CD4-positive, alpha-beta T cell treated with Interleukin-2 at 100 ng/mL for 4 hours (primary cell): ENCODE data around the gene TRPT1.

Experiments used
- DNase-seq: peaks from one replicate; pipeline ENCODE4 v3.0.0-alpha.2; 2020; ENCODE audit warnings: low spot score

The TRPT1 gene

DNA sequence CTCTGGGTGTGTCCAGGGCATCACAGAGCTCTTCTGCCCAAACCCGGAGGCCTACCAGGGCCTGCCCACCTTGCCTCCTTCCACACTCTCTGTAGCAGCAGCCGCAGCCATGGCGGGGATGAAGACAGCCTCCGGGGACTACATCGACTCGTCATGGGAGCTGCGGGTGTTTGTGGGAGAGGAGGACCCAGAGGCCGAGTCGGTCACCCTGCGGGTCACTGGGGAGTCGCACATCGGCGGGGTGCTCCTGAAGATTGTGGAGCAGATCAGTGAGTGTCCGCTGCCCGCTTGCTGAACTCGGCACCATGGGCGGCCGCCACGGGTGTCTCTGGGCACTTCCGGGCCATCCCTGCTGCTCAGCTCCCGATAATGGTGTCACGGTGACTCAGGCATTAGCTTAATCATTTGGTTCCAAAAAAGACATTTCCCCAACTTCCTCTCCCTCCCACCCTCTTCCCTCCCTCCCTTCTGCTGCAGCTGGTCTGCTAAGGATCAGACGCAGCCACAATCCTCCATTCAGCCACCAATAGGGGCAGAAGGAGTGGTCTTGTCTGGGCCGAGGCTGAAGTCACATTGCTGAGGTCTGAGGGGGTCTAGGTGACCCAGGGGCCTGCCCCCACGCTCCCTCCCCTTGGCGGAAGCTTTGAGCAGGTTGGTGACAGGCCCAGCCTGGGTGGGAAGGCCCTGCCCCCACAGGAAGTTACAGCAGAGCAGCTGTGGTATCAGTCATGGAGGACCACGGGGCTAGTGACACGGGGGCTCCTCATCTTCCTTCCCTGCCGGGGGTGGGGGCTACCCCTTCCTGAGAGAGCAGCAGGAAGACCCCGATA lies 18.5 kb downstream of the TRPT1 start:
- DNase-seq, result peak; percentile 79

- peak; percentile 71 for DNase-seq
These were observed 19.3 kb downstream of the TRPT1 start, which contains the start of gene FERMT3 for GRCh38 chr11:64206457-64207255. TSS of gene FERMT3 (plus strand) at chr11:64206721. CDS start at chr11:64207365, 644 bp downstream.

DNA sequence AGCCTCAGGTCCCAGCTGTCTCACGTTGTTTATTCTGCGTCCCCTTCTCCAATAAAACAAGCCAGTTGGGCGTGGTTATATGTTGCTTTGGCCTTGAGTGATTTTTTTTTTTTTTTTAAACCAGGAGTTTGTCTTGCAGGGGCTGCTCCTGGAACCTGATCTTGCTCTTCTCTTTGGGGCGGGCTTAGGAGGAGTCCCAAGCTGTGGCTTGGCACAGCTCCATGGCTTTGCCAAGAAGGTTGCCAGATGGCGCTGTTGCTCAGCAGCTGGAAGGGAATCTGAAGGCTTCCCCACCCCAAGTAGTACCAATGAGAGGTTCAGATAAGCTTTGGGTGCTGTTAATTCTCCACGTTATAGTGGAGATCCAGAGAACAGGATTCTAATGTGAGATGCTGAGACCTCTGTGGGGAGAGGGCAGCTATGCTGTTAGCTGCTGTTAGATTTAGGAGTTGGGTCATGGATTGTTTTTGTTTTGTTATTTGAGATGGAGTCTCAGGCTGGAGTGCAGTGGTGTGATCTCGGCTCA lies 21.5 kb downstream of the TRPT1 start:
- DNase-seq, result peak; percentile 90

DNA sequence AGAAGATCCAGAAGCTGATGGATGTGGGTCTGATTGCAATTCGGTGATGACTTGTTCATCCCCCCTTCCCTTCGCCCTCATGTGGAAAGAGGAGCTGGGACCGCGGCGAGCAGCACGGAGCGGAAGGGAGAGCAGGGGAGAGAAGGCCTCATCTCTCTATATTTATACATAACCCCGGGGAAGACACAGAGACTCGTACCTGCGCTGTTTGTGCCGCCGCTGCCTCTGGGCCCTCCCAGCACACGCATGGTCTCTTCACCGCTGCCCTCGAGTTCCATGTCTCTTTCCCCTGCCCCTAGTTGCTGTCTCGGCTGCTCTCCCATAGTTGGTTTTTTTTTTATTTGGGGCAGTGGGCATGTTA lies 21.9 kb downstream of the TRPT1 start:
- no peak for DNase-seq

DNA sequence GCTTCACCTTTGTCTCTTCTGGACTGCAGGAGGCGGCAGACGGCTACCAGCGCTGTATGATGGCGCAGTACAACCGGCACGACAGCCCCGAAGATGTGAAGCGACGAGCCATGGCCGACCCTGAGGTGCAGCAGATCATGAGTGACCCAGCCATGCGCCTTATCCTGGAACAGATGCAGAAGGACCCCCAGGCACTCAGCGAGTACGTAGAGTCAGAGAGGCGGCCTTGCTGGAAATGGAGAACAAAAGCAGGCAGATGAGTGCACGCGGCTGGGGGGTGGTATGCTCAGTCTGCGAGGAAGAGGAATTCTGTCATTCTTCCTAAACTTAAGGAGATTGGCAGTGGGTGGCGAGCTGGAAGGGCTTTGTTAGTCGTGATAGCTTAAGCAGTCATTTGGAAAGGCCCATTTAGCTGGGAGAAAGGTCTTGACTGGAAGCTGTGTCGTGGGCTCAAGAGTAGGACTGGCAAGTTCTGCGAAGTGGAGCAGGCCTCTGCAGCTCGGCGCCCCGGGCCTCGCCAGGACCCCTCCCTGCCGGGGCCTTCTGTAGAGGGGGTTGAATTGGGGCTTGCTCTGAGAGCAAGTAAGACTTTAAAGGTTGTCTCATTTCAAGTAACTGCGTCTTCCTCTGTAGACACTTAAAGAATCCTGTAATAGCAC lies 22.4 kb downstream of the TRPT1 start:
- no peak for DNase-seq

DNA sequence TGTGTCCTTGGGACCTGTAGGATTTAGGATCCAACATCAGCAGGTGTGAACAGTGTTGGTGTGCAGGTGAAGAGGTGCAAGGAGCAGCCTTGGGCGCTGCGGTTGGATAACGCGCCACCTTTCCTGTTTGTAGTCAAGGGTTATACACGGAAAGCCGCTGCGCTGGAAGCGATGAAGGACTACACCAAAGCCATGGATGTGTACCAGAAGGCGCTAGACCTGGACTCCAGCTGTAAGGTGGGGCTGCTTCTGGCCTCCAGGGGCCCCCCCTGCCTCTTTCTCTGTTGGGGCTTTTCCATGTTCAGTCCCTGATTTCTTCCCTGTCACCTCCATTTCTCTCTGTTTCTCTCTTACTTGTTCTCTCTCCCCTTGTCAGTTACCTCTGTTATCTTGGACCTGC lies 23.0 kb downstream of the TRPT1 start:
- no peak for DNase-seq

- DNase-seq, result no peak
These were observed 24.4 kb downstream of the TRPT1 start for GRCh38 chr11:64201543-64201942.

DNA sequence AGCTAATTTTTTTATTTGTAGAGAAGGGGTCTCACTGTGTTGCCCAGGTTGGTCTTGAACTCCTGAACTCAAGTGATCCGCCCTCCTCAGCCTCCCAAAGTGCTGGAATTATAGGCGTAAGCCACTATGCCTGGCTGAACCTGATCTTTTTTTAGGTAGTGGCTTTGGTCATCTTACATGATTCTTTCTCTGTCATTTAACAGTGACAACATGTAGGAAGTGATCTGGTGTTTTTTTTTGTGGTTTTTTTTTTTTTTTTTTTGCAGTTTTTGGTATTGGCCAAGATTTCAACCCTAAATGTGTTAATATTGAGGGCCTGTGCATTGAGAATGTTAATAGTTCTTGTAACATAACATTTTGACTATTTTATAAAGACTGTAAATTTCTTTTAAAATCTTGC lies 27.5 kb downstream of the TRPT1 start:
- no peak for DNase-seq

DNA sequence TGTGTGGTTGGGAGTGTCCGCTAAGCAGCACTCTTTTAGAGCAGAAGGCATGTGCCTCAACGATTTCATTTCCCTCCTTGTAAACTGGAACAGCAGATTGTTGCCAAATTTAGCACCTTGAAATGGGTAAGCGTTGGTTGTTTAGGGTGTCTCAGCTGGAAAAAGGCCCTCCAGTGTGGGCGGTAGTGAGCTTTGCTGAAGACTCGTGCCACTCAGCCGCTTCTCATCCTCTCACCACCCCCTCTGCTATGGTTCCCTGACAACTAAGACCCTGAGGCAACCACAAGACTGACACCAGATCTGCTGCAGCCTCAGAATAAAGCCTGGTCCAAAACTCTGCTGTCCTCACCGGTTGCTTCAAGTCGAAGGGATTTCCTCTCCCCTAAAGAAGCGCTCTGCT lies 29.4 kb downstream of the TRPT1 start:
- DNase-seq, result no peak

- DNase-seq, result no peak
These were observed 33.6 kb downstream of the TRPT1 start for GRCh38 chr11:64192434-64192833.

DNA sequence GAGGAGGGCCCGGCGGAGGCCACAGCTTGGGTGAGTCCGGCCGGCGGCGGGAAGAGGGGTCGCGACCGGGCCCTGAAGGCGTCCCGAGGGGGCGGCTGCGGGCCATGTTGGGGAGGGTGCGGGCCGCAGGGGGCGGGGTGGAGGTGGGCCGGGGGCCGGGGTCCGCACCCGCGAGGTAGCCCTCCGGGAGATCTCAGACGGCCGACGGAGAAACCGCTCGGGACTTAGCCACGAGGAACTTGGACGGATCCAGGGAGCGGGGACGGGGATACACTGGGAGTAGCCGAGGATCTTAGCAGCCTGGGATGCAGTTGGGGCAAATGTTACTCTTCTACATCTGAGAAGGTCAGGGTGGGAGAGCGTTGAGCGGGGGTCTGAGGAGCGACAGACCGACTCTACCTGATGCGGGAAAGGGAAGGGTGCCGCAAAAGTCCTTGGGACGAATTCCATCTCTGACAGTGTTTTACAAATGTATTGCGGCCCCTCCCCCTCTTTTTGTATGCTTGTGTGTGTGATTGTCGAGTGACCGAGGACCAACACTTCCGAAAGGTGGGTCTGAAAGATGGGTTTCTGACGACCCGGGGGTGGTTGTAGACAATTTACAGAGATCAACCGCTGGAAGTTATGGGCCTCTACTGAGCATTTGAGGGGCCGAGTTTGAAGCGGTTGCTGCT lies 39.4 kb downstream of the TRPT1 start:
- peak; percentile 64 for DNase-seq

GRCh38 chr11:64185693-64186491 lies 40.1 kb downstream of the TRPT1 start, which contains the start of gene STIP1:
TSS of gene STIP1 (plus strand) at chr11:64186171. CDS start at chr11:64186262, 91 bp downstream.
- DNase-seq, result peak; percentile 100

DNA sequence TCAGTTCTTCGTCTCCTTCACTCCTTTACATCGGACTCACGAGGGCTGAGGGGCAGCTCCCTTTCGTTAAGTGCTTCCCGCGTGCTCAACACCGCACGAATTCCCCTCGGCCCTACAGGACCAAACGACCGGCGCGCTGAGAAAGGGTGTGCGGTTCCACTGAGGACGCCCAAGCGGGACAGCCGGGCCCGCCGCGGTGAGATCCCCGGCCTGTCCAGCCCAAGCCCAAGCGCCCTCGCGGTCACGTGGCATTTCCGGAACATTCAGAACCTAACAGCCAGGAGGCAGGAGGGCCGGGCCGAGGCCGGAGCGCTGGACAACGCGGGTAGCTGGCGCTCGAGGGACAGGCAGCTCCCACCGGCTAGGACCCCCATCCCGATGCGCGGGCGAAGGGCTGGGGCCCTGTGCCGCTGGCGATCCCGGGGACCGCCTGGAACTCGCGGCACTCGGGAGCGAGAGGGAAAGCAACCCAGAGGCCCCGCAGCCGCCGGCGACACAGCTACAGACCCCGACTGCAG lies 40.8 kb downstream of the TRPT1 start:
- DNase-seq, result no peak

- no peak for DNase-seq
These were observed 42.1 kb downstream of the TRPT1 start for GRCh38 chr11:64183890-64184289.

DNA sequence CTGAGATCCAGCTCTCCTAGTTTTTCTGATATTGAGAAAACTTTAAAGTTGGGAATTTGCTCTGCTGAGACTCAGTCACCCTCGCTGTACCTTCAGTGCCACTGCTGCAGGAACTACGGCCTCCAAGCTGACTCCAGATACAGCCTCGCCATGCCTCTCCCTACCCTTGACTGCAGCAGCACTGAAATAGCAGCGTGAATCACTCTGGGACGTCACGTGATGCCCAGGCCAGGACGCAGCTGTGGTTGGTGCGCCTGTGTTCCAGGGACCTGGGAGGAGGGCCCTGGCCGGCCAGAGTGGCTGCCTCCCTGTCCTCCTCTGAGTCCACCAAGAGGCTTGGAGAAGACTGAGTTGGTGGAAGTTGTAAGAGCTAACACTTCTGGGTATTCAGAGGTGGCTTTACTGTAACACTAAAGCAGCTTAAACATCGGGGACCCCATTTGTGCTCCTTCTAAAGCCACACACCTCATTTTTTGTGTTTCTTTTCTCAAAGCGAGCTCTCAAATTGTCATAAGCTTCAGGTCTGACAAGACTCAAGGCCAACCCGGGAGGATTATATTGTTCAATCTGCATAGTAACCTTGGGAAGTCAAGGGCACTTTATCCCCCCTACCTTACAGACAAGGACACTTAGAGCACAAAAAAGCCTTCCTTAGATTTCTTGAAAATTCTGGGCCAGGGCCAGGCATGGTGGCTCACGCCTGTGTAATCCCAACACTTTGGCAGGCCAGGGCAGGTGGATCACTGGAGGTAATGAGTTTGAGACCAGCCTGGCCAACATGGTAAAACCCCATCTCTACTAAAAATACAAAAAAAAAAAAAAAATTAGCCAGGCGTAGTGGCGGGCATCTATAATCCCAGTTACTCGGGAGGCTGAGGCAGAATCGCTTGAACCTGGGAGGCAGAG lies 44.2 kb downstream of the TRPT1 start:
- DNase-seq, result peak; percentile 44

DNA sequence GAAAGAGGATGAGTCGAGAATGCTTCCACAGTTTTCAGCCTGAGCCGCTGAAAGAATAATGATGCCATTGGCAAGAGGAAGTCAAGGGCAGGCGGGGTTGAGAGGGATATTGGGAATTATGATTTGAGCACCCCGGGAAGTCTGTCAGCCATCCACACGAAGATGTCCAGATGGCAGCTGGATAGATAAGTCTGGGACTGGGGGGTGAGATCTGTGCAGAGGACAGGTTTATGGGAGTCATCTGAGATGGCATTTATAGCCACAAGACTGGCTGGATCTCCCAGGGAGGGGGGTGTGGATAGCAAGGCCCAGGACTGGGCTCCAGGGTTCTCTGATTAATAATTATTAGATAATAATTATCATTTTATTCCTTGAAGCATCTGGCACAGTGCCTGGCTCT lies 45.1 kb downstream of the TRPT1 start:
- no peak for DNase-seq

DNA sequence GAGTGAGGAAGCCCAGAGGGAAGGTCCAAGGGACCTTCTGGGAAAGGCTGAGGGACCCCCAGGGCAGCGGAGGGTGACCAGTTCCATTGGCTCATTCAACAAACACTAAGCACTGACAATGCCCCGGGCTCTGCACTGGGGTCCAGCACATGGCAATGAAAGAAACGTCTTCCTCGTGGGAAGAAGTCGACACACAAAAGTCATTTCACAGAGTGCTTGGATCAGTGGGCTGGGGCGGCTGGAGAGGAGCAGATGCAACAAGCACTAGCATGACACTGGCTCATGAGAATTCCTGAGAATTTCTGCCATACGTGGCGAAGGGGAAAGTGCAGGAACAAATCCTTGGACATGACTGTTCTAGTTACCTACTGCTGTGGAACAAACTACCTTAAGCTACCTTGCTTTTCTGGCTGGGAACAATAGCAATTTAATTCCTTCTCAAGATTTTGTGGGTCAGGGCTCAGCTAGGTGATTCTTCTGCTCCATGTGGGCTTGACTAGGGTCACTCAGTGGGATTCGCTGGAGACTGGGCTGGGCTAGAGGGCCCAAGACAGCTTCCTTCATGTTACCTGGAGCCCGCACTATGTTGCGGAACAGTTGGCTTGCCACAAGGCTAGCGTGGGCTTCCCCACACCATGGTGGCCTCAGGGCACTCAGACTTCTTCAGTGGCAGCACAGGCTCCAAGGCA lies 46.9 kb downstream of the TRPT1 start:
- DNase-seq, result no peak

DNA sequence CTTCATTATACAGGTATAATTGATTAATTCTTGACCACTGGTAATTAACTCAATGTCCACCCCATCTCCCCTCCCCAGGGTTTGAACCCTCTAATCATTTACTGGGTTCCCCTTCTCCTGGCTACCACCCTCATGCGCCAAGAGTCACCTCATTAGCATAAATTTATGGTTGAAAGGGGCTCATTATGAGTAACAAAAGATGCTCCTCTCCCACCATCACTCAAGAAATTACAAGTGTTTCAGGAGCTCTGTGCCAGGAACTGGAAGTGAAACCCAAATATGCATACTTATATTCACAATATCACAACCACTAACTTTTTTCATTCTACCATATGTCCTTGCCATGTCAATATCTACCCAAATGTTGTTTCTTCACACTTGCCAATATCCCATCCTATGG lies 47.8 kb downstream of the TRPT1 start:
- DNase-seq, result no peak

GRCh38 chr11:64176751-64177150 lies 49.2 kb downstream of the TRPT1 start:
- no peak for DNase-seq
